GM23248 (cell line): ENCODE measurements around the gene LSM3.

Experiments used
- EZH2 ChIP-seq: fragments of 200-600 bp; sonication (generic); IDR thresholded peaks from 2 replicates; pipeline ENCODE4 v1.6.1; 2018; ENCODE audit warnings: antibody characterized with exemption, mild to moderate bottlenecking; ENCODE audit not compliant: insufficient read depth, poor library complexity, severe bottlenecking
- EZH2phosphoT487 ChIP-seq: fragments of 200-600 bp; sonication (generic); IDR thresholded peaks from 2 replicates; pipeline ENCODE4 v1.6.1; 2018; ENCODE audit warnings: antibody characterized with exemption, moderate library complexity, mild to moderate bottlenecking, low read depth; ENCODE audit not compliant: insufficient read depth

DNA sequence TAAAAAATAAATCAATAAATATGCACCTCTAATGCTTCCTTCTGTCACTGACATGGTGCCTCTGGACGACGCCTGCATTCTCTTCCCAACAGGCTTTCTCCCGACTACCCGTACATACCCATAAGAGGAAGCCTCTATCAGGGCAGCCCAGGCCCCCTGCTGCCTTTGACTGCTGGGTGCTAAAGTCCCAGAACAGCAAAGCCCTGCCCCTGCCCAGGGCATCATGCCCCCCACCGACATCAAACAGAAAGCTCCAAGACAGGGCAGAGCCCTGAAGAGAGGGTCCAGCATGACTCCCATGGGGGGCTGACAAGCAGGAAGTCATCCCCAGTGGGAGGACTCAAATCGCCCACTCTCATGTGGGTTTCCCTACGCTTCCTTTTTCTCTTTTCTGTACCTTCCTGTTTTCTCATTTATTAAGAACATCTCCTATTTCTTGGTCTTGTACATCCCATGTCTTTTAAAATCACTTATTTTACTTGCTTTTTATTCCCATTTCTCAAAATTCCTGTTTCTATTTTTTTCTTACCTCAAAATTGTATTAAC lies 23.6 kb upstream of the LSM3 start:
- TF ChIP-seq EZH2 = no peak
- TF ChIP-seq EZH2phosphoT487 = no peak
